DOHH2 (cell line): ENCODE results near the gene SMIM22.

Experiments
- H3F3A ChIP-seq: fragments of 200-600 bp; sonication (generic), shearing (Covaris generic); 2 replicates; pipeline ENCODE4 v1.6.0; 2016; ENCODE audit warnings: antibody characterized with exemption, mild to moderate bottlenecking; ENCODE audit not compliant: control insufficient read depth, insufficient read depth
- H3K27ac ChIP-seq: fragments of 200-600 bp; sonication (generic); 2 replicates; pipeline ENCODE4 v1.5.1; 2014; ENCODE audit warnings: low read depth, mild to moderate bottlenecking, low read length, moderate library complexity
- H3K27me3 ChIP-seq: fragments of 200-600 bp; sonication (generic); 2 replicates; pipeline ENCODE4 v1.6.1; 2014; ENCODE audit warnings: mild to moderate bottlenecking, low read length, mixed read lengths; ENCODE audit not compliant: control insufficient read depth
- H3K36me3 ChIP-seq: fragments of 200-600 bp; sonication (generic); 2 replicates; pipeline ENCODE4 v1.6.1; 2014; ENCODE audit warnings: mild to moderate bottlenecking, low read length, moderate library complexity, mixed read lengths; ENCODE audit not compliant: control insufficient read depth
- H3K4me1 ChIP-seq: fragments of 200-600 bp; sonication (generic); 2 replicates; pipeline ENCODE4 v1.6.1; 2014; ENCODE audit warnings: mild to moderate bottlenecking, low read length, mixed read lengths; ENCODE audit not compliant: control insufficient read depth
- H3K4me2 ChIP-seq: fragments of 200-600 bp; sonication (generic); 2 replicates; pipeline ENCODE4 v1.6.0; 2014; ENCODE audit warnings: mild to moderate bottlenecking, low read length, moderate library complexity
- H3K4me3 ChIP-seq: fragments of 200-600 bp; sonication (generic); 2 replicates; pipeline ENCODE4 v1.5.1; 2014; ENCODE audit warnings: mild to moderate bottlenecking, low read length, mixed read lengths
- H3K79me2 ChIP-seq: fragments of 200-600 bp; sonication (generic); 2 replicates; pipeline ENCODE4 v1.6.1; 2014; ENCODE audit warnings: mild to moderate bottlenecking, low read length, mixed read lengths; ENCODE audit not compliant: control insufficient read depth
- H3K9me2 ChIP-seq: fragments of 200-600 bp; sonication (generic); replicated peaks from 2 replicates; pipeline ENCODE4 v1.6.1; 2014; ENCODE audit warnings: mild to moderate bottlenecking, low read length, mixed read lengths; ENCODE audit not compliant: control insufficient read depth
- H3K9me3 ChIP-seq: fragments of 200-600 bp; sonication (generic); 2 replicates; pipeline ENCODE4 v1.6.1; 2014; ENCODE audit warnings: antibody characterized with exemption, low read length, mixed read lengths; ENCODE audit not compliant: control insufficient read depth, insufficient read depth
- H4K20me1 ChIP-seq: fragments of 200-600 bp; sonication (generic); 2 replicates; pipeline ENCODE4 v1.6.0; 2014; ENCODE audit warnings: low read depth, mild to moderate bottlenecking, antibody characterized with exemption, low read length, moderate library complexity; ENCODE audit not compliant: control insufficient read depth, insufficient read depth
- EZH2phosphoT487 ChIP-seq: fragments of 200-600 bp; sonication (generic); IDR thresholded peaks from 2 replicates; pipeline ENCODE4 v1.6.1; 2017; ENCODE audit warnings: borderline replicate concordance, mild to moderate bottlenecking, antibody characterized with exemption, low read length, moderate library complexity, mixed read lengths
- TF ChIP-seq, protein P1 (sequence below): fragments of 200-600 bp; sonication (generic); IDR thresholded peaks from one replicate; pipeline ENCODE4 v1.5.1; 2014; ENCODE audit warnings: antibody characterized with exemption, mild to moderate bottlenecking, low read depth, low read length; ENCODE audit not compliant: poor library complexity, severe bottlenecking

The SMIM22 gene

DNA sequence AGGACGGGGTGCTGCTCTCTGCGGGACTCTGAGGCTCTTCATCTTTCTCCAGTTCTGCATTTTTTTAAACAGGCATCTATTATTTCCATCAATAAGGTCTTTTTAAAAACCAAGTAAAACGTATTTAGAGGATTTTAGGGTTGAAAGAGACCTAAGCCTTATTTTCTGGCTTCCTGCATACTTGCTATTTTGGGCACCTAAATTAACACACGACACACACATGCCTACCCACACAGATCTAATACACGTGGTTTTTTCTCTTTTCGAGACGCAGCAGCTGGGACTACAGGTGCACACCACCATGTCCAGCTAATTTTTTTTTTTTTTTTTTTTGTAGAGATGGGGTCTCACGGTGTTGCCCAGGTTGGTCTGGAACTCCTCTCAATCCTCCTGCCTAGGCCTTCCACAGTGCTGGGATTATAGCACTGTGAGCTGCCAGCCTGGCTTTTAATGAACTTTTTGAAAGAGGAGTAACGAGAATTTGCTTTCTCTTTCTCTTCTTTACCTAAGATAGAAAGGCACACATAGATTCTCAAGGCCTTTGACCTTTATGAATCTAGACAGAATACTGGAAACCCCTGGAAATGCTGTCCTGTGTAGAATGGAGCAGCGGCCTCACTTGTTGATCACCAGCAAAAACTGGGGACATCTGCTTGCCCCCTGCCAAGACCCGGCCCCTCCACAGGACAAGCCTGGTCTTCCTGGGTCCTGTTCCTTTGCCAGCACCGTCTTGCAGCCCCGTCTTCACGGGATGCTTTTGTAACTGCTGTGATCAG, 47.1 kb upstream of the SMIM22 start:
- peaks cover 24% of the 10 kb centered on the region for H3K36me3 ChIP-seq
- H3K4me3 ChIP-seq: no peak overlapping the region
- peaks cover 28% of the 10 kb centered on the region for H3K4me1 ChIP-seq
- no peaks in the 10 kb centered on the region for H3K27me3 ChIP-seq
- no peaks in the 10 kb centered on the region for H3K79me2 ChIP-seq
- H3K9me3 ChIP-seq: no peaks in the 10 kb centered on the region
- no peaks in the 10 kb centered on the region for H3F3A ChIP-seq
- no peaks in the 10 kb centered on the region for H4K20me1 ChIP-seq
- no peaks in the 10 kb centered on the region for H3K9me2 ChIP-seq
- H3K4me2 ChIP-seq: peak overlapping the region; percentile 12; the same call in 1 of the 2 replicates
- H3K27ac ChIP-seq: no peak overlapping the region
- TF ChIP-seq EZH2phosphoT487: no peak
- TF ChIP-seq, protein P1, sequence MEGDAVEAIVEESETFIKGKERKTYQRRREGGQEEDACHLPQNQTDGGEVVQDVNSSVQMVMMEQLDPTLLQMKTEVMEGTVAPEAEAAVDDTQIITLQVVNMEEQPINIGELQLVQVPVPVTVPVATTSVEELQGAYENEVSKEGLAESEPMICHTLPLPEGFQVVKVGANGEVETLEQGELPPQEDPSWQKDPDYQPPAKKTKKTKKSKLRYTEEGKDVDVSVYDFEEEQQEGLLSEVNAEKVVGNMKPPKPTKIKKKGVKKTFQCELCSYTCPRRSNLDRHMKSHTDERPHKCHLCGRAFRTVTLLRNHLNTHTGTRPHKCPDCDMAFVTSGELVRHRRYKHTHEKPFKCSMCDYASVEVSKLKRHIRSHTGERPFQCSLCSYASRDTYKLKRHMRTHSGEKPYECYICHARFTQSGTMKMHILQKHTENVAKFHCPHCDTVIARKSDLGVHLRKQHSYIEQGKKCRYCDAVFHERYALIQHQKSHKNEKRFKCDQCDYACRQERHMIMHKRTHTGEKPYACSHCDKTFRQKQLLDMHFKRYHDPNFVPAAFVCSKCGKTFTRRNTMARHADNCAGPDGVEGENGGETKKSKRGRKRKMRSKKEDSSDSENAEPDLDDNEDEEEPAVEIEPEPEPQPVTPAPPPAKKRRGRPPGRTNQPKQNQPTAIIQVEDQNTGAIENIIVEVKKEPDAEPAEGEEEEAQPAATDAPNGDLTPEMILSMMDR: no peak

DNA sequence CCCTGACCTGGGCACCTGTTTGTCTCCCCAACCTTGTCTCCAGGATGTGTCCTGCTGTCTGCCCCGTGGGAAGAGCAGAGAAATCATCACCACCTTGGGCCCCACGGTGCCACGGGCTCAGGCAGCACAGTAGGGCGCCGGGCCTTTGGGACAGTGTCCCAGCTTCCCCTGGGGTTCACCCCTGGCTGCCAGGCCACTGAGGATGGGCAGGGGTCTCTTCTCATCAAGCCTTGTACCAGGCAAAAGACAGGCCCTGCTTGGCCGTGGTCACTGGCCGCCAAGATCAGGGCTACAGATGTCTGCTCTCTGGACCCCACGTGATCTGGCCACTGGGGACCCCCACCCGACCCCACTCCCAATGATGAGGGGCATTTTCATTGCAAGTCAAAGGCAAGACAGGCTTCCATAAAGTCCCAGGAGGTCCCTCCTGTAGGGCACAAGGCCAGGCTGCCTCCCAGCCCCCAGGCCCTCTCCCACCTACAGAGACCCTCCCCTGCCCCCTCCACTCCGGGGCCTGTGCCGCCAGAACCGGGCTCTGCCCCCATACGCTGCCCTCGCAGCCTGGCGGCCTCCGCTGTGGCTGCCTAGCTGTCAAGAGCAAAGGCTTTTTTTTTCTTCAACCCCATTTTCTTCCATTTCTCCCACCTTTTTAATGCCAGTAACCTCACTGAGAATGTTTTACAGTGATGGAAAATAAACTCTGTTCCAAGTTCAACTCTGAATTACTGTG, 46.3 kb upstream of the SMIM22 start:
- Histone ChIP-seq H3K27ac (no peak overlapping the region), H3K79me2 (no peaks in the 10 kb centered on the region), H3K27me3 (no peaks in the 10 kb centered on the region), H3K9me3 (no peaks in the 10 kb centered on the region), H3K4me2 (no peak overlapping the region), H4K20me1 (no peaks in the 10 kb centered on the region), H3K4me3 (no peak overlapping the region), H3F3A (no peaks in the 10 kb centered on the region), H3K4me1 (peaks cover 22% of the 10 kb centered on the region), H3K9me2 (no peaks in the 10 kb centered on the region), H3K36me3 (peaks cover 31% of the 10 kb centered on the region)
- TF ChIP-seq EZH2phosphoT487: no peak
- TF ChIP-seq, protein P1: no peak

DNA sequence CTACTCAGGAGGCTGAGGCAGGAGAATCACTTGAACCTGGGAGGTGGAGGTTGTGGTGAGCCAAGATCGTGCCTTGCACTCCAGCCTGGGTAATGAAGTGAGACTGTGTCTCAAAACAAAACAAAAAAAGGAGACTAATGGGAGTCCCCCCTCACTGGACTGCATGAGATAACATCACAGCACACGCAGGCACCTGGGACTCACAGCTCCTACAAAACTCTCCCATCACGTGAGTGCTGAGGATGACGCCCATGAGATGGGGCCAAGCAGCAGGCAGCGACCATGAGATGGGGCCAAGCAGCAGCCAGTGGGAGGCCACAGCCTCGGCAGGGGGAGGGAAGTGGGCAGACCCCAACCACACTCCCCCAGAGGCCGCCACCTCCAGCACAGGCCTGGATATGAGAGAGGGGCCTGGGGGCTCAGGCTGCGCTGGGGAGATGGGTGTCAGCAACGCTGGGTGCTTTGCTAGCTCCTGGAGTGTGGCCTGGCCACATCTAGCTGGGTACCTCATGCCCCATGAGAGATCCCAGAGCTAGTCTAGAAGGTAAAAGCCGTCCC, 45.4 kb upstream of the SMIM22 start:
- no peak overlapping the region for H3K4me2 ChIP-seq
- H3K36me3 ChIP-seq: peaks cover 32% of the 10 kb centered on the region
- no peak for TF ChIP-seq EZH2phosphoT487
- TF ChIP-seq, protein P1: no peak
- no peaks in the 10 kb centered on the region for H3K79me2 ChIP-seq
- H4K20me1 ChIP-seq: no peaks in the 10 kb centered on the region
- H3K27me3 ChIP-seq: no peaks in the 10 kb centered on the region
- no peaks in the 10 kb centered on the region for H3K9me2 ChIP-seq
- no peak overlapping the region for H3K27ac ChIP-seq
- peaks cover 22% of the 10 kb centered on the region for H3K4me1 ChIP-seq
- H3K9me3 ChIP-seq: no peaks in the 10 kb centered on the region
- H3K4me3 ChIP-seq: no peak overlapping the region
- no peaks in the 10 kb centered on the region for H3F3A ChIP-seq
